Gastrocnemius medialis (tissue), 4 donors: ENCODE measurements around the gene IGSF21.

Experiments
- POLR2A ChIP-seq, 2 donors: fragments of 450-650 bp; IDR thresholded peaks; one replicate each; pipeline ENCODE4 v1.6.1; 2017; ENCODE audit warnings: antibody characterized with exemption in 2 of 2, mild to moderate bottlenecking in 2 of 2, moderate library complexity in 2 of 2
- TF ChIP-seq, protein P1 (sequence below), 5 experiments: fragments of 450-650 bp in 3 of 5; fragments of 200-600 bp in 2 of 5; sonication (generic) in 2 of 5; IDR thresholded peaks in 4 of 5; conservative IDR thresholded peaks in 1 of 5; 1 replicate in 4 of 5; 2 replicates in 1 of 5; pipeline ENCODE4 v1.5.1; 2016 to 2019; ENCODE audit warnings: antibody characterized with exemption in 5 of 5, mild to moderate bottlenecking in 3 of 5, moderate library complexity in 3 of 5

DNA sequence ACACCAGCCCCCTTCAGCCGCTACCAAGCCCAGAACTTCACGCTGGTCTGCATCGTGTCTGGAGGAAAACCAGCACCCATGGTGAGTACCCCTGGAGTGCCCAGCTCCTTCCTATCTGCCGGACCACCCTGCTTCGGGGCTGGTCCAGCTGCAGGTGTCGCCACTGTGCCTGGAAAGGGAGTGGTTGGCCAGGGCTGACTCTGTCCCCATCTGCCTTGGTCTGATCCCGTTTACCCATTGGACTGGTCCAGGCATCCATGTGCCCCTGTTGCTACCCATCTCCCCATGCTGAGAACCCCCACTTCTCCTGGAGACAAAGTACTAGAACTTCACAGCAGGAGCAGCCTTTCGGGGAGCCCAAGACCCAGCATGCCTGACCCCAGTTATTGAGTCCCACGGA is 254.6 kb downstream of the IGSF21 start:
- TF ChIP-seq POLR2A (IDR thresholded peaks at IDR 0.05) = no peak
- TF ChIP-seq, protein P1, sequence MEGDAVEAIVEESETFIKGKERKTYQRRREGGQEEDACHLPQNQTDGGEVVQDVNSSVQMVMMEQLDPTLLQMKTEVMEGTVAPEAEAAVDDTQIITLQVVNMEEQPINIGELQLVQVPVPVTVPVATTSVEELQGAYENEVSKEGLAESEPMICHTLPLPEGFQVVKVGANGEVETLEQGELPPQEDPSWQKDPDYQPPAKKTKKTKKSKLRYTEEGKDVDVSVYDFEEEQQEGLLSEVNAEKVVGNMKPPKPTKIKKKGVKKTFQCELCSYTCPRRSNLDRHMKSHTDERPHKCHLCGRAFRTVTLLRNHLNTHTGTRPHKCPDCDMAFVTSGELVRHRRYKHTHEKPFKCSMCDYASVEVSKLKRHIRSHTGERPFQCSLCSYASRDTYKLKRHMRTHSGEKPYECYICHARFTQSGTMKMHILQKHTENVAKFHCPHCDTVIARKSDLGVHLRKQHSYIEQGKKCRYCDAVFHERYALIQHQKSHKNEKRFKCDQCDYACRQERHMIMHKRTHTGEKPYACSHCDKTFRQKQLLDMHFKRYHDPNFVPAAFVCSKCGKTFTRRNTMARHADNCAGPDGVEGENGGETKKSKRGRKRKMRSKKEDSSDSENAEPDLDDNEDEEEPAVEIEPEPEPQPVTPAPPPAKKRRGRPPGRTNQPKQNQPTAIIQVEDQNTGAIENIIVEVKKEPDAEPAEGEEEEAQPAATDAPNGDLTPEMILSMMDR (IDR thresholded peaks at IDR 0.05 in 4 of 5, conservative IDR thresholded peaks at IDR 0.05 in 1 of 5) = no peak
